Endothelial cell of umbilical vein (primary cell): Measurements from ENCODE around the gene HK3. TPM values are rescaled to one million over a fixed set of nuclear protein-coding genes. Genes with fewer than 3 reads are reported as not detected.

ENCODE experiments used
- BruUV-seq: library from RNA; stranded (reverse); fragments of 400-500 nt; replicated peaks from 2 replicates; lab custom pipeline; 2021; lab: Mats Ljungman, UMichigan
- CTCF ChIA-PET: fragments of 300-600, 350-600 bp; sonication (Branson Sonifier 250); formaldehyde crosslinking; loops from one replicate; lab custom pipeline; 2021; ENCODE audit warnings: antibody characterized with exemption, inconsistent platforms; lab: Charles Lee
- POLR2A ChIA-PET: fragments of 300-600, 350-600 bp; sonication (Branson Sonifier 250); formaldehyde crosslinking; loops from one replicate; lab custom pipeline; 2021; ENCODE audit warnings: antibody characterized with exemption, inconsistent platforms; lab: Charles Lee
- DNase-seq: peaks from one replicate; pipeline ENCODE4 v3.0.0-alpha.2; 2011; ENCODE audit warnings: low read depth, low spot score
- FAIRE-seq: peaks from 2 replicates; lab custom pipeline; 2011; peaks lifted over from hg19 to GRCh38; lab: Jason Lieb, UNC
- H2AFZ ChIP-seq: 2 replicates; pipeline ENCODE4 v1.6.0; 2012; ENCODE audit warnings: low read depth, low read length, control low read depth, inconsistent platforms
- H3K27ac ChIP-seq: 2 replicates; pipeline ENCODE4 v1.5.1; 2011; ENCODE audit warnings: low read depth, mild to moderate bottlenecking, control low read depth, low read length, moderate library complexity; ENCODE audit not compliant: insufficient read depth
- H3K27me3 ChIP-seq, 2 experiments: 2 replicates each; pipeline versions ENCODE4 v1.6.0 to v1.6.1; 2011; ENCODE audit warnings: low read length in 2 of 2, mixed read lengths in 1 of 2; ENCODE audit not compliant: control insufficient read depth in 2 of 2, insufficient read depth in 2 of 2
- H3K36me3 ChIP-seq, 2 experiments: 2 replicates in 1 of 2; 3 replicates in 1 of 2; pipeline ENCODE4 v1.5.1; 2011; ENCODE audit warnings: low read length in 2 of 2, mild to moderate bottlenecking in 1 of 2, moderate library complexity in 1 of 2; ENCODE audit not compliant: control insufficient read depth in 2 of 2, insufficient read depth in 2 of 2; ENCODE audit errors: extremely low read depth in 1 of 2
- H3K4me1 ChIP-seq: 3 replicates; pipeline ENCODE4 v1.5.1; 2011; ENCODE audit warnings: mild to moderate bottlenecking, low read length; ENCODE audit not compliant: control insufficient read depth, insufficient read depth; ENCODE audit errors: extremely low read depth
- H3K4me2 ChIP-seq: 2 replicates; pipeline ENCODE4 v1.6.1; 2011; ENCODE audit warnings: low read length, control low read depth, mixed read lengths; ENCODE audit not compliant: insufficient read depth
- H3K4me3 ChIP-seq, 3 experiments: fragments of 200-600 bp in 1 of 3; sonication (generic), shearing (Covaris generic) in 1 of 3; replicated peaks in 1 of 3; 2 replicates each; pipeline ENCODE4 v1.5.1; 2011 to 2016; ENCODE audit warnings: control low read depth in 3 of 3, low read length in 3 of 3, mild to moderate bottlenecking in 2 of 3, inconsistent platforms in 1 of 3, low read depth in 1 of 3, moderate library complexity in 1 of 3; ENCODE audit not compliant: insufficient read depth in 1 of 3
- H3K79me2 ChIP-seq: 2 replicates; pipeline ENCODE4 v1.6.0; 2012; ENCODE audit warnings: low read length, inconsistent platforms; ENCODE audit not compliant: control insufficient read depth, insufficient read depth
- H3K9ac ChIP-seq: replicated peaks from 2 replicates; pipeline ENCODE3; 2011; ENCODE audit warnings: low read length, control low read depth; ENCODE audit not compliant: insufficient read depth; ENCODE audit errors: extremely low read depth
- H3K9me1 ChIP-seq: replicated peaks from 3 replicates; pipeline ENCODE4 v1.6.0; 2011; ENCODE audit warnings: mild to moderate bottlenecking, low read length; ENCODE audit not compliant: control insufficient read depth, insufficient read depth; ENCODE audit errors: extremely low read depth
- H3K9me3 ChIP-seq: replicated peaks from 2 replicates; pipeline ENCODE4 v1.5.1; 2012; ENCODE audit warnings: low read length, inconsistent platforms; ENCODE audit not compliant: control insufficient read depth, insufficient read depth
- H4K20me1 ChIP-seq: replicated peaks from 2 replicates; pipeline ENCODE3; 2011; ENCODE audit warnings: mild to moderate bottlenecking, low read length; ENCODE audit not compliant: control insufficient read depth, insufficient read depth; ENCODE audit errors: extremely low read depth
- EZH2 ChIP-seq: IDR thresholded peaks from 2 replicates; pipeline ENCODE4 v1.6.1; 2012; ENCODE audit warnings: borderline replicate concordance, low read depth, mild to moderate bottlenecking, moderate library complexity, low read length, inconsistent platforms; ENCODE audit not compliant: severe bottlenecking
- FOS ChIP-seq: IDR thresholded peaks from 2 replicates; pipeline ENCODE4 v1.6.1; 2011; ENCODE audit warnings: mild to moderate bottlenecking, low read length, moderate library complexity, borderline replicate concordance; ENCODE audit not compliant: insufficient read depth
- GATA2 ChIP-seq: IDR thresholded peaks from 2 replicates; pipeline ENCODE4 v1.7.0; 2011; ENCODE audit warnings: low read depth, mild to moderate bottlenecking, moderate library complexity, mixed read lengths, low read length; ENCODE audit not compliant: insufficient read length, insufficient read depth
- JUN ChIP-seq: IDR thresholded peaks from 2 replicates; pipeline ENCODE4 v1.6.1; 2011; ENCODE audit warnings: borderline replicate concordance, low read depth; ENCODE audit not compliant: insufficient read length, insufficient read depth
- MYC ChIP-seq: IDR thresholded peaks from one replicate; pipeline ENCODE4 v1.6.1; 2011; ENCODE audit warnings: mild to moderate bottlenecking, low read depth, low read length
- POLR2A ChIP-seq: IDR thresholded peaks from 2 replicates; pipeline ENCODE4 v1.6.1; 2012; ENCODE audit warnings: low read depth, mild to moderate bottlenecking, control low read depth, low read length
- POLR2AphosphoS5 ChIP-seq: IDR thresholded peaks from 2 replicates; pipeline ENCODE4 v1.6.1; 2012; ENCODE audit warnings: low read depth, mild to moderate bottlenecking, control low read depth, low read length, moderate library complexity; ENCODE audit not compliant: insufficient read depth
- dilution Hi-C: fragments of 300-500 bp; cut with MboI; formaldehyde crosslinking; loops from one replicate; pipeline ENCODE4 v1.15.0; 2019; ENCODE audit warnings: low sequenced_read_pairs; ENCODE audit not compliant: extremely low pct_ligation_motif_present
- intact Hi-C: fragments of 100-400 bp; cut with micrococcal nuclease; formaldehyde crosslinking; loops from one replicate; pipeline ENCODE4 v1.10.0; 2022
- polyA plus RNA-seq, 4 experiments: library from polyadenylated mRNA; depleted of rRNA in 3 of 4; stranded (reverse) in 3 of 4; unstranded in 1 of 4; fragments of >200 nt; gene quantifications; 2 replicates each; pipeline versions ENCODE4 v1.2.1 to v1.2.3, GENCODE V29; 2011 to 2012; ENCODE audit warnings: missing spikeins in 1 of 4
- total RNA-seq: library from RNA; stranded (reverse); gene quantifications from 2 replicates; pipeline ENCODE4 v1.2.3, GENCODE V29; 2021
- TF ChIP-seq, protein P1 (sequence below): IDR thresholded peaks from 2 replicates; pipeline ENCODE4 v1.6.1; 2011; ENCODE audit not compliant: insufficient read depth, insufficient read length
- TF ChIP-seq, protein P2 (sequence below), 2 donors: IDR thresholded peaks; 1 replicate in 1 of 2; 2 replicates in 1 of 2; pipeline ENCODE4 v1.5.1; 2011; ENCODE audit warnings: low read length in 2 of 2, mild to moderate bottlenecking in 2 of 2, moderate library complexity in 2 of 2, control low read depth in 1 of 2, inconsistent platforms in 1 of 2, low read depth in 1 of 2; ENCODE audit not compliant: insufficient read depth in 1 of 2; ENCODE audit errors: extremely low read depth in 1 of 2

Gene HK3
- total and polyA plus RNA-seq, 2 donors (not counting 3 experiments of a cell fraction or from before 2014, with no cell fraction given) = not detected

DNA sequence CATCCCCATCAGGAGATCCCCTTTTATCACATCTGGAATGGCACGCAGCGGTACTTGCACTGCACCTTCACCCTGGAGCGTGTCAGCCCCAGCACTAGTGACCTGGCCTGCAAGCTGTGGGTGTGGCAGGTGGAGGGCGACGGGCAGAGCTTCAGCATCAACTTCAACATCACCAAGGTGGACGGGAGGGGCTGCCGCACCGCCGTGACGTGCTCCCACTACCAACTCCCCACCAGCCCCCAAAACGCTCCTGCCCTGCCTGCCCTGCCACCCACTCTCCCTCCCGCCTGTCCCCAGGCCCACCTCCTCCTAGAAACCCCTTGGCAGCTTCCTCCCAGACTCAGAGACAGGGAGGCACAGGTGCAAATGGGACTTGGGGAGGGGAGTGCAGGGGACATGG lies 20.7 kb downstream of the HK3 start:
- H3K9me3 ChIP-seq = no peaks in the 10 kb centered on the region
- H3K36me3 ChIP-seq = no peaks in the 10 kb centered on the region
- no peaks in the 10 kb centered on the region for H4K20me1 ChIP-seq
- no peak for DNase-seq
- no peak overlapping the region for H2AFZ ChIP-seq
- ChIA-PET CTCF (interaction anchor here (1.1 to 1.4 kb wide), 3 partner anchors 8 to 218 kb away, joined by 3 to 4 read pairs (median 4); no protein-coding TSS in a partner anchor), POLR2A (no interaction called here)
- FAIRE-seq = no peak
- H3K4me1 ChIP-seq = no peaks in the 10 kb centered on the region
- no peaks in the 10 kb centered on the region for H3K9me1 ChIP-seq
- TF ChIP-seq, protein P1, sequence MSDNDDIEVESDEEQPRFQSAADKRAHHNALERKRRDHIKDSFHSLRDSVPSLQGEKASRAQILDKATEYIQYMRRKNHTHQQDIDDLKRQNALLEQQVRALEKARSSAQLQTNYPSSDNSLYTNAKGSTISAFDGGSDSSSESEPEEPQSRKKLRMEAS = no peak
- TF ChIP-seq GATA2 (no peak), POLR2A (no peak), JUN (no peak), MYC (no peak), POLR2AphosphoS5 (no peak), FOS (no peak), EZH2 (no peak)
- TF ChIP-seq, protein P2, sequence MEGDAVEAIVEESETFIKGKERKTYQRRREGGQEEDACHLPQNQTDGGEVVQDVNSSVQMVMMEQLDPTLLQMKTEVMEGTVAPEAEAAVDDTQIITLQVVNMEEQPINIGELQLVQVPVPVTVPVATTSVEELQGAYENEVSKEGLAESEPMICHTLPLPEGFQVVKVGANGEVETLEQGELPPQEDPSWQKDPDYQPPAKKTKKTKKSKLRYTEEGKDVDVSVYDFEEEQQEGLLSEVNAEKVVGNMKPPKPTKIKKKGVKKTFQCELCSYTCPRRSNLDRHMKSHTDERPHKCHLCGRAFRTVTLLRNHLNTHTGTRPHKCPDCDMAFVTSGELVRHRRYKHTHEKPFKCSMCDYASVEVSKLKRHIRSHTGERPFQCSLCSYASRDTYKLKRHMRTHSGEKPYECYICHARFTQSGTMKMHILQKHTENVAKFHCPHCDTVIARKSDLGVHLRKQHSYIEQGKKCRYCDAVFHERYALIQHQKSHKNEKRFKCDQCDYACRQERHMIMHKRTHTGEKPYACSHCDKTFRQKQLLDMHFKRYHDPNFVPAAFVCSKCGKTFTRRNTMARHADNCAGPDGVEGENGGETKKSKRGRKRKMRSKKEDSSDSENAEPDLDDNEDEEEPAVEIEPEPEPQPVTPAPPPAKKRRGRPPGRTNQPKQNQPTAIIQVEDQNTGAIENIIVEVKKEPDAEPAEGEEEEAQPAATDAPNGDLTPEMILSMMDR (IDR thresholded peaks at IDR 0.05; ENCODE audit: extremely low read depth in 1 of 2, insufficient read depth in 1 of 2, low read depth in 1 of 2, low read length in 2 of 2) = no peak
- H3K27ac ChIP-seq = no peak overlapping the region
- H3K4me3 ChIP-seq = no peak overlapping the region
- no TSS peak for BruUV-seq
- intact Hi-C loops (no loop called here), dilution Hi-C loops (no loop called here)
- H3K9ac ChIP-seq = no peak overlapping the region
- no peaks in the 10 kb centered on the region for H3K79me2 ChIP-seq
- no peaks in the 10 kb centered on the region for H3K27me3 ChIP-seq
- no peak overlapping the region for H3K4me2 ChIP-seq
